HepG2 (cell line): ENCODE measurements around the gene CYSLTR2. TPM values are rescaled to one million over a fixed set of nuclear protein-coding genes. Genes with fewer than 3 reads are reported as not detected.

ENCODE experiments used
- ATAC-seq: fragments of 200-7000 bp; cut with Tn5 transposase; 3 replicates; pipeline ENCODE4 v1.9.1; 2020; ENCODE audit warnings: mild to moderate bottlenecking, moderate library complexity
- BruUV-seq: library from RNA; stranded (reverse); fragments of 400-500 nt; replicated peaks from 2 replicates; lab custom pipeline; 2021; lab: Mats Ljungman, UMichigan
- CTCF ChIA-PET: fragments of 300-600 bp; formaldehyde crosslinking; extraction: SDS; loops from one replicate; lab custom pipeline; 2021; ENCODE audit warnings: low total read pairs, inconsistent platforms, low intra/inter-chr PET ratio; lab: Yijun Ruan, JAX
- POLR2A ChIA-PET: fragments of 350-600 bp; sonication (Branson Sonifier 250); formaldehyde crosslinking; loops from one replicate; lab custom pipeline; 2020; ENCODE audit warnings: antibody characterized with exemption, inconsistent platforms; lab: Yijun Ruan, JAX
- DNase-seq: peaks from one replicate; pipeline ENCODE4 v3.0.0-alpha.2; 2015; ENCODE audit warnings: low spot score
- FAIRE-seq: peaks from 3 replicates; lab custom pipeline; 2011; peaks lifted over from hg19 to GRCh38; lab: Jason Lieb, UNC
- H2AFZ ChIP-seq: one replicate; pipeline ENCODE4 v1.6.1; 2011; ENCODE audit warnings: low read length, inconsistent platforms
- H3K27ac ChIP-seq: fragments of 300-600 bp; 3 replicates; pipeline ENCODE4 v1.8.0; 2011; ENCODE audit warnings: mixed run types, mild to moderate bottlenecking, mixed read lengths, low read length, inconsistent platforms; ENCODE audit not compliant: insufficient read depth; ENCODE audit errors: extremely low read length
- H3K27me3 ChIP-seq, 2 experiments: fragments of 200-600 bp in 1 of 2; 2 replicates in 1 of 2; 3 replicates in 1 of 2; pipeline versions ENCODE4 v1.6.0 to v1.8.0; 2011; ENCODE audit warnings: low read length in 2 of 2, mild to moderate bottlenecking in 2 of 2, moderate library complexity in 2 of 2, inconsistent platforms in 1 of 2; ENCODE audit not compliant: insufficient read depth in 2 of 2, control insufficient read depth in 1 of 2
- H3K36me3 ChIP-seq, 2 experiments: fragments of 200-600 bp in 1 of 2; replicated peaks in 1 of 2; 2 replicates in 1 of 2; 3 replicates in 1 of 2; pipeline versions ENCODE4 v1.5.1 to v1.8.0; 2011; ENCODE audit warnings: low read length in 2 of 2, inconsistent platforms in 1 of 2; ENCODE audit not compliant: insufficient read depth in 2 of 2, control insufficient read depth in 1 of 2
- H3K4me1 ChIP-seq: 2 replicates; pipeline ENCODE4 v1.5.1; 2012; ENCODE audit warnings: low read length, inconsistent platforms; ENCODE audit not compliant: insufficient read depth
- H3K4me2 ChIP-seq: 2 replicates; pipeline ENCODE4 v1.6.0; 2011; ENCODE audit warnings: low read depth, low read length, inconsistent platforms
- H3K4me3 ChIP-seq, 3 experiments: fragments of 200-600 bp in 1 of 3; sonication (generic), shearing (Covaris generic) in 1 of 3; replicated peaks in 1 of 3; 2 replicates each; pipeline ENCODE4 v1.5.1; 2011 to 2016; ENCODE audit warnings: low read length in 3 of 3, inconsistent platforms in 2 of 3, low read depth in 2 of 3, mild to moderate bottlenecking in 2 of 3, control low read depth in 1 of 3, mixed read lengths in 1 of 3; ENCODE audit not compliant: insufficient read depth in 1 of 3
- H3K79me2 ChIP-seq: one replicate; pipeline ENCODE4 v1.6.1; 2011; ENCODE audit warnings: low read length, inconsistent platforms; ENCODE audit not compliant: insufficient read depth
- H3K9ac ChIP-seq: 2 replicates; pipeline ENCODE4 v1.6.0; 2011; ENCODE audit warnings: mild to moderate bottlenecking, low read depth, low read length, inconsistent platforms; ENCODE audit not compliant: insufficient read depth
- H3K9me3 ChIP-seq: 2 replicates; pipeline ENCODE4 v1.5.1; 2012; ENCODE audit warnings: mild to moderate bottlenecking, low read length
- H4K20me1 ChIP-seq: 2 replicates; pipeline ENCODE4 v1.6.0; 2011; ENCODE audit warnings: inconsistent platforms, mild to moderate bottlenecking, low read length, moderate library complexity; ENCODE audit not compliant: insufficient read depth
- ASH2L ChIP-seq: fragments of 300-600, 200-600 bp; sonication (generic); IDR thresholded peaks from 2 replicates; pipeline ENCODE4 v1.7.0; 2017; ENCODE audit warnings: low read depth, mild to moderate bottlenecking, moderate library complexity, mixed read lengths, low read length; ENCODE audit not compliant: insufficient read length
- CBX2 ChIP-seq, 2 experiments: fragments of 200-600 bp in 1 of 2; sonication (generic); formaldehyde crosslinking in 1 of 2; IDR thresholded peaks; 2 replicates each; pipeline versions ENCODE4 v1.7.0 to v1.8.1; 2018 to 2022; ENCODE audit warnings: low read depth in 2 of 2, low read length in 1 of 2, mild to moderate bottlenecking in 1 of 2, missing genetic modification reagents in 1 of 2
- GATA4 ChIP-seq: sonication (generic); IDR thresholded peaks from 2 replicates; pipeline ENCODE4 v1.6.1; 2016; ENCODE audit warnings: antibody characterized with exemption, low read depth, borderline replicate concordance
- HDAC1 ChIP-seq: sonication (generic); formaldehyde crosslinking; IDR thresholded peaks from 2 replicates; pipeline ENCODE4 v1.5.1; 2020; ENCODE audit warnings: mild to moderate bottlenecking, missing genetic modification reagents
- HES4 ChIP-seq: sonication (generic); formaldehyde crosslinking; IDR thresholded peaks from 2 replicates; pipeline ENCODE4 v1.9.0; 2021; ENCODE audit warnings: mild to moderate bottlenecking, missing genetic modification reagents, borderline replicate concordance
- MTA3 ChIP-seq: sonication (generic); formaldehyde crosslinking; IDR thresholded peaks from 2 replicates; pipeline ENCODE4 v1.4.0; 2020; ENCODE audit warnings: missing genetic modification reagents
- MXD4 ChIP-seq: IDR thresholded peaks from 2 replicates; pipeline ENCODE4 v1.6.1; 2016; ENCODE audit warnings: mild to moderate bottlenecking, missing biosample characterization, missing genetic modification reagents
- NBN ChIP-seq: fragments of 450-650 bp; conservative IDR thresholded peaks from 2 replicates; pipeline ENCODE4 v1.6.1; 2017
- NCOA5 ChIP-seq: sonication (generic); formaldehyde crosslinking; IDR thresholded peaks from 2 replicates; pipeline ENCODE4 v1.4.0; 2020; ENCODE audit warnings: missing genetic modification reagents
- PHF20 ChIP-seq: sonication (generic); formaldehyde crosslinking; IDR thresholded peaks from 2 replicates; pipeline ENCODE4 v1.5.0; 2020; ENCODE audit warnings: mild to moderate bottlenecking, missing genetic modification reagents
- REPIN1 ChIP-seq: sonication (generic); formaldehyde crosslinking; IDR thresholded peaks from 2 replicates; pipeline ENCODE4 v1.8.0; 2022; ENCODE audit warnings: missing genetic modification reagents, low read depth, mild to moderate bottlenecking, borderline replicate concordance
- SMYD3 ChIP-seq: sonication (generic); formaldehyde crosslinking; IDR thresholded peaks from 2 replicates; pipeline ENCODE4 v1.8.1; 2023; ENCODE audit warnings: mild to moderate bottlenecking, missing genetic modification reagents
- ZNF264 ChIP-seq: sonication (generic); formaldehyde crosslinking; IDR thresholded peaks from 2 replicates; pipeline ENCODE4 v1.4.0; 2020; ENCODE audit warnings: missing genetic modification reagents
- ZNF33A ChIP-seq: sonication (generic); formaldehyde crosslinking; IDR thresholded peaks from 2 replicates; pipeline ENCODE4 v1.5.1; 2020; ENCODE audit warnings: missing genetic modification reagents, mild to moderate bottlenecking, moderate library complexity, borderline replicate concordance
- ZNF383 ChIP-seq: sonication (generic); formaldehyde crosslinking; IDR thresholded peaks from 2 replicates; pipeline ENCODE4 v1.4.0; 2020; ENCODE audit warnings: missing genetic modification reagents, mild to moderate bottlenecking, borderline replicate concordance
- ZNF451 ChIP-seq: sonication (generic); formaldehyde crosslinking; IDR thresholded peaks from 2 replicates; pipeline ENCODE4 v1.5.0; 2020; ENCODE audit warnings: mild to moderate bottlenecking, missing genetic modification reagents
- WGBS: methylation state at CpG from one replicate; pipeline ENCODE4 v1.1.6; 2017; ENCODE audit warnings: low lambda C conversion rate; 5-methylcytosine and 5-hydroxymethylcytosine counted together
- in situ Hi-C: cut with HindIII; loops from 2 replicates; pipeline ENCODE4 v1.10.0; 2017; ENCODE audit warnings: low pct_unique_long_range_greater_than_20kb; ENCODE audit not compliant: extremely low pct_ligation_motif_present
- intact Hi-C: fragments of 100-400 bp; cut with micrococcal nuclease; formaldehyde crosslinking; loops from one replicate; pipeline ENCODE4 v1.10.0; 2022; ENCODE audit not compliant: unreplicated experiment
- polyA plus RNA-seq, 8 experiments: library from polyadenylated mRNA; depleted of rRNA in 3 of 8; stranded (reverse) in 7 of 8; unstranded in 1 of 8; fragments of >200 nt; fragmentation: Illumina TruSeq in 4 of 8; extraction: Trizol in 4 of 8; gene quantifications; 2 replicates each; pipeline versions ENCODE4 v1.2.1 to v1.2.3, GENCODE V29; 2011 to 2016; ENCODE audit warnings: low read depth in 4 of 8, missing spikeins in 1 of 8, mixed read lengths in 1 of 8; ENCODE audit not compliant: insufficient read depth in 1 of 8
- total RNA-seq, 5 experiments: library from RNA; depleted of rRNA; stranded (reverse); fragments of >200 nt; fragmentation: Illumina TruSeq; extraction: Trizol; gene quantifications; 2 replicates each; pipeline ENCODE4 v1.2.3, GENCODE V29; 2016; ENCODE audit warnings: low read depth in 1 of 5
- TF ChIP-seq, protein P1 (sequence below): IDR thresholded peaks from 2 replicates; pipeline ENCODE4 v1.6.1; 2016; ENCODE audit warnings: missing compliant biosample characterization, missing genetic modification reagents, borderline replicate concordance
- TF ChIP-seq, protein P2 (sequence below): sonication (generic); formaldehyde crosslinking; IDR thresholded peaks from 2 replicates; pipeline ENCODE4 v1.5.1; 2020; ENCODE audit warnings: missing genetic modification reagents, mild to moderate bottlenecking, borderline replicate concordance
- TF ChIP-seq, protein P3 (sequence below): IDR thresholded peaks from 2 replicates; pipeline ENCODE4 v1.6.1; 2018; ENCODE audit warnings: missing genetic modification reagents
- TF ChIP-seq, protein P4 (sequence below): sonication (generic); formaldehyde crosslinking; IDR thresholded peaks from 2 replicates; pipeline ENCODE4 v1.5.0; 2020; ENCODE audit warnings: missing genetic modification reagents
- TF ChIP-seq, protein P5 (sequence below): sonication (generic); formaldehyde crosslinking; IDR thresholded peaks from 2 replicates; pipeline ENCODE4 v1.4.0; 2020; ENCODE audit warnings: missing genetic modification reagents

The CYSLTR2 gene
- total and polyA plus RNA-seq, 2 of the 13 experiments (the other 11 are each of a cell fraction or from before 2014, with no cell fraction given): not detected

DNA sequence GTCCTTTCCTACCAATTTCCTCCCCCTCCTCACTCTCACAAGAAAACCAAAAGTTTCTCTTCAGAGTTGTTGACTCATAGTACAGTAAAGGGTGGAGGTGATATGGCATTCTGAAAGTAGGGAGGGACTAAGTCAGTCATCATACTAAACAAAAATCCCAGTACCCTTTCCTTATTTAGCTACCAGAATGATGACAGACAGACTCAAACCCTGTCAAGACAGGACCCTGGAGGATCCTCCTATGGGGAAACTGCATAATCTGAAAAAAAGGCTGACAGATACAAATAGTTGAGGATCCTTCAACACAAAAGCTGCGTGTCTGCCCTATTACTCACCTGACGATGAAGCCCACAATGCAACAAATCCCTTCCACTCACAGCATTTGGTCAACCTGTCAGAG, 55.5 kb downstream of the CYSLTR2 start (continued):
- TF ChIP-seq REPIN1 (CRISPR knock-in tag) (no peak), CBX2 (IDR thresholded peaks at IDR 0.05; ENCODE audit: low read depth, low read length) (no peak), CBX2 (CRISPR knock-in tag; IDR thresholded peaks at IDR 0.05; ENCODE audit: low read depth) (no peak), PHF20 (CRISPR knock-in tag) (no peak), NBN (no peak), SMYD3 (no peak), MXD4 (no peak)
- TF ChIP-seq, protein P1, sequence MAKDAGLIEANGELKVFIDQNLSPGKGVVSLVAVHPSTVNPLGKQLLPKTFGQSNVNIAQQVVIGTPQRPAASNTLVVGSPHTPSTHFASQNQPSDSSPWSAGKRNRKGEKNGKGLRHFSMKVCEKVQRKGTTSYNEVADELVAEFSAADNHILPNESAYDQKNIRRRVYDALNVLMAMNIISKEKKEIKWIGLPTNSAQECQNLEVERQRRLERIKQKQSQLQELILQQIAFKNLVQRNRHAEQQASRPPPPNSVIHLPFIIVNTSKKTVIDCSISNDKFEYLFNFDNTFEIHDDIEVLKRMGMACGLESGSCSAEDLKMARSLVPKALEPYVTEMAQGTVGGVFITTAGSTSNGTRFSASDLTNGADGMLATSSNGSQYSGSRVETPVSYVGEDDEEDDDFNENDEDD: no peak

DNA sequence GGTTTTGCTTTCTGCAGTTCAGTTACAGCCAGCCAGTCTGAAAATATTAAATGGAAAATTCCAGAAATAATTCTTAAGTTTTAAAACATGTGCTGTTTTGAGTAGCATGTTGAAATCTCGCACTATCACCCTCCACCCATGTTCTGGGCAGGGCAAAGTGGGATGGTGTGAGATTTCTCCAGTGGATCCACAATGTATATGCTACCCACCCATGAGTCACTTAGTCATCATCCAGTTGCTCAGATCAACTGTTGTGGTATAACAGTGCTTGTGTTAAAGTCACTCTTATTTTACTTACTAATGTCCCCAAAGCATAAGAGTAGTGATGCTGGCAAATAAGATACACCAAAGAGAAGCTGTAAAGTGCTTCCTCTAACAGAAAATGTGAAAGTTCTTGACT, 56.4 kb downstream of the CYSLTR2 start:
- peaks cover 3% of the 10 kb centered on the region for H3K9me3 ChIP-seq
- H4K20me1 ChIP-seq: no peaks in the 10 kb centered on the region
- no peak overlapping the region for H3K4me2 ChIP-seq
- H3K27me3 ChIP-seq: no peaks in the 10 kb centered on the region
- no peak overlapping the region for H3K9ac ChIP-seq
- no peak overlapping the region for H3K27ac ChIP-seq
- no peak for ATAC-seq
- POLR2A ChIA-PET: no interaction called here
- no peaks in the 10 kb centered on the region for H3K4me1 ChIP-seq
- no peaks in the 10 kb centered on the region for H3K79me2 ChIP-seq
- CTCF ChIA-PET: no interaction called here
- FAIRE-seq: no peak
- no peaks in the 10 kb centered on the region for H3K36me3 ChIP-seq
- DNase-seq: no peak
- no peak overlapping the region for H3K4me3 ChIP-seq
- 0% methylated on average over 1 of the region's 1 CpG for WGBS
- BruUV-seq: no TSS peak
- in situ Hi-C loops (no loop called here), intact Hi-C loops (no loop called here)
- no peak overlapping the region for H2AFZ ChIP-seq
- TF ChIP-seq ZNF383 (CRISPR knock-in tag) (no peak), GATA4 (no peak), ASH2L (no peak), HES4 (CRISPR knock-in tag) (no peak), ZNF264 (CRISPR knock-in tag) (no peak), ZNF33A (no peak), NCOA5 (CRISPR knock-in tag) (no peak), ZNF451 (CRISPR knock-in tag) (no peak), HDAC1 (no peak), MTA3 (CRISPR knock-in tag) (no peak)
- TF ChIP-seq, protein P2, sequence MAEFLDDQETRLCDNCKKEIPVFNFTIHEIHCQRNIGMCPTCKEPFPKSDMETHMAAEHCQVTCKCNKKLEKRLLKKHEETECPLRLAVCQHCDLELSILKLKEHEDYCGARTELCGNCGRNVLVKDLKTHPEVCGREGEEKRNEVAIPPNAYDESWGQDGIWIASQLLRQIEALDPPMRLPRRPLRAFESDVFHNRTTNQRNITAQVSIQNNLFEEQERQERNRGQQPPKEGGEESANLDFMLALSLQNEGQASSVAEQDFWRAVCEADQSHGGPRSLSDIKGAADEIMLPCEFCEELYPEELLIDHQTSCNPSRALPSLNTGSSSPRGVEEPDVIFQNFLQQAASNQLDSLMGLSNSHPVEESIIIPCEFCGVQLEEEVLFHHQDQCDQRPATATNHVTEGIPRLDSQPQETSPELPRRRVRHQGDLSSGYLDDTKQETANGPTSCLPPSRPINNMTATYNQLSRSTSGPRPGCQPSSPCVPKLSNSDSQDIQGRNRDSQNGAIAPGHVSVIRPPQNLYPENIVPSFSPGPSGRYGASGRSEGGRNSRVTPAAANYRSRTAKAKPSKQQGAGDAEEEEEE: no peak
- TF ChIP-seq, protein P3, sequence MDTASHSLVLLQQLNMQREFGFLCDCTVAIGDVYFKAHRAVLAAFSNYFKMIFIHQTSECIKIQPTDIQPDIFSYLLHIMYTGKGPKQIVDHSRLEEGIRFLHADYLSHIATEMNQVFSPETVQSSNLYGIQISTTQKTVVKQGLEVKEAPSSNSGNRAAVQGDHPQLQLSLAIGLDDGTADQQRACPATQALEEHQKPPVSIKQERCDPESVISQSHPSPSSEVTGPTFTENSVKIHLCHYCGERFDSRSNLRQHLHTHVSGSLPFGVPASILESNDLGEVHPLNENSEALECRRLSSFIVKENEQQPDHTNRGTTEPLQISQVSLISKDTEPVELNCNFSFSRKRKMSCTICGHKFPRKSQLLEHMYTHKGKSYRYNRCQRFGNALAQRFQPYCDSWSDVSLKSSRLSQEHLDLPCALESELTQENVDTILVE: no peak
- TF ChIP-seq, protein P4, sequence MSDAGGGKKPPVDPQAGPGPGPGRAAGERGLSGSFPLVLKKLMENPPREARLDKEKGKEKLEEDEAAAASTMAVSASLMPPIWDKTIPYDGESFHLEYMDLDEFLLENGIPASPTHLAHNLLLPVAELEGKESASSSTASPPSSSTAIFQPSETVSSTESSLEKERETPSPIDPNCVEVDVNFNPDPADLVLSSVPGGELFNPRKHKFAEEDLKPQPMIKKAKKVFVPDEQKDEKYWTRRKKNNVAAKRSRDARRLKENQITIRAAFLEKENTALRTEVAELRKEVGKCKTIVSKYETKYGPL (CRISPR knock-in tag): no peak
- TF ChIP-seq, protein P5, sequence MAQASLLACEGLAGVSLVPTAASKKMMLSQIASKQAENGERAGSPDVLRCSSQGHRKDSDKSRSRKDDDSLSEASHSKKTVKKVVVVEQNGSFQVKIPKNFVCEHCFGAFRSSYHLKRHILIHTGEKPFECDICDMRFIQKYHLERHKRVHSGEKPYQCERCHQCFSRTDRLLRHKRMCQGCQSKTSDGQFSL: no peak
